Measurements from ENCODE around the gene EIF3K.

The EIF3K gene

DNA sequence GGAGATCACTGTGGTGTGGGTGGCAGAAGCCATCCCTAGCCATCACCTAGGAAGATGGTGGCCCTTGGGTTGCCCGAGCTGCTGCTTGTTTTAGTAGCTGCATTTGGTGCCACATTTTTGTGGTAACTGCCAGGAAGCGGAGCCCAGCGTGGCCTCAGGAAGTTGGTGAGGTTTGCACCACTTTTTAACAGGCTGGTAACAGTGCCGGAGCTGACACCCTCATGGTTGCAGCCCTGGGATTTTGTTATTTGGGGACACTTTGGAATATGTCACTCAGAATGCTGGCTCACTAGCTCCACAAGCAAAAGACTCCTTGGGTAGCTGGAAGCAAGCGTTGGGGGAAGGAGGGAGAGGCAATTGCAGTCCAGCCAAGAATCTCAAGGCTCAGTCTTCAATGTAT lies 50.6 kb downstream of the EIF3K start:
- DNase-seq, result peak; percentile 58

- DNase-seq, result no peak
Measured at GRCh38 chr19:38670921-38671398, 52.0 kb downstream of the EIF3K start.

GRCh38 chr19:38671654-38672053 lies 52.7 kb downstream of the EIF3K start:
- no peak for DNase-seq

DNA sequence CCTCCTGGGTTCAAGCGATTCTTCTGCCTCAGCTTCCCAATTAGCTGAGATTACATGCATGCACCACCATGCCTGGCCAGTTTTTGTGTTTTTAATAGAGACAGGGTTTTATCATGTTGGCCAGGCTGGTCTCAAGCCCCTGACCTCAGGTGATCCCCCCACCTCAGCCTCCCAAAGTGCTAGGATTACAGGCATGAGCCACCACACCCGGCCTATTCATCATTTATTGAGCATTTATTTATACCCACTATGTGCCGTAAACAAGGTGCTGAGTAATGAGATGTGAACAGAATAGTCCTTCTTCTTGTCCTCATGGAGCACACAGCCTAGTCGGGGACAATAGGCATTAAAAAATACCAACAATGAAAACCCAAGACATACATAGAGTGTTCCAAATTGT lies 54.0 kb downstream of the EIF3K start:
- DNase-seq, result no peak

DNA sequence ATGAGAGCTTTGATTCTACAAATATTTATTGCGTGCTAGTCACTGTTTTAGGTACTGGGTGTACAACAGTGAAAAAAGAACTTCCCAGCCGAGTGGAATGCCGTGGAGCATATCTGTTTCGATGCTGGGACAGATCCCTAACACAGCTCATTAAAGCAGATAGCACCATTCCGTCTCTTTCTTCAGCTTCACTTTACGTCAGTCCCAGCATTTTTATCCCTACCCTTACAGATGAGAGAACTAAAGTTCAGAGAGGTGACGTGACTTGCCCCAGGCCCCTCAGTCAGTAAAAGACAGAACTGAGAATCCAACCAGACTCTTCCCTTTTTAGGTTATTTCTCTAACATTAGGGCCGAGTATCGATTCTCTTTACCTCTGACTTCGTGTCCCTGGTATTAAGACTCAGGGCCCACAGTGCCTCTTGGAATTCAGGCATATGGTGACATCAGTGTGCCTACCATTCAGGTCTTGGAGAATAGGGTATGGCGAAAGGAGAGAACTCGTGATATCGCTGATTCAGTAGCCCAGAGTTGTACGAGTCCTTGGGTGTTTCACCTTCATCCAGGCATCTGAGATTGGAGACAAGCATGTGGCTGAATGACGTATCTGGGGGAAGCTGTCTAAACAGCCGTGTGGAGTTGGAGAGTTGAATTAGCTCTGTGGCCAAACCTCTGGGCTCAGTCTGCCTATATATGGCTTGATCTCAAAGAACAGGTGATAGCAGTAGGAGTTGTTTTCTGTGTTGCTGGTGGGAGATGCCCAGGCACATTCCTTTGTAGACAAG lies 55.6 kb downstream of the EIF3K start:
- no peak for DNase-seq

- peak; percentile 37 for DNase-seq
Measured at GRCh38 chr19:38675611-38676010, 56.6 kb downstream of the EIF3K start.

DNA sequence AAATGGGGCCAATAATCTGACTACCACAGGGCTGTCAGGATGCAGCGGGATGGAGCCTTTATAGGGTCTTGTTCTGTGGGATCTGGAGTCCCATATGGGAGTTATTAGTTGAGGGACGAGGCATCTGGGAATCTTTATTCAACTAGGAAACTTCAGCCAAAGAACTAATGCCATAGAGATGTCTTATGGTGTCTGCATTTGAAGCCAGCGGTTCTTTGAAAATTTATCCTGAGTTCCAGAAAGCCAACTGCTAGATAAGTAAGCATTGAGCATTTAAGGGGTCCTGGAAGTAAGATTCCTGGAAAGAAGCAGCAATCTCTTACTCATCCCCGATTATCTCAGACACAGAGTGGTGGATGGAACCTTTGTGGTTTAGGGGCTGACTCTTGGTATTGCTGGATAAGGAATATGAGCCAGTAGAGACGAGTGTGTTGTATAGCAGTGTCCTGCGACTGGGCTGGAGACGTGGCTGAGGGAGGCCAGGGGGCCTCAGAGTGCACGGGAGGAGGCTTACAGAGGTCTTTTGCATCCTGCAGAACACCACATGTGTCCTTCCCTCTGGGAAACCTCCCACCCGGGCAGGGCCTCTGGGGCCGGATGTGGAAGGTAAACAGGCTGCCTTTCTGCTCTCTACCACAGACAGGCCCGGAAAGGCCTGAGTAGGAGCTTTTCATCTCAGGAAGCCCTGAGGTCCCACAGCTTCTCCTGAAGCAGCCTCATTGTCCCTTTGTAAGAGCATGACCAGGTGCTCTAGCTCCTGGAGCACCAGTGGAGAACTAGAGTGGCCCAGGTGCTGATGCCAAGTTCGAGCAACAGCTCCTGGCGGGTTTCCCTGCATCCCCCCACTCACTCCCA lies 57.3 kb downstream of the EIF3K start:
- DNase-seq, result no peak

DNA sequence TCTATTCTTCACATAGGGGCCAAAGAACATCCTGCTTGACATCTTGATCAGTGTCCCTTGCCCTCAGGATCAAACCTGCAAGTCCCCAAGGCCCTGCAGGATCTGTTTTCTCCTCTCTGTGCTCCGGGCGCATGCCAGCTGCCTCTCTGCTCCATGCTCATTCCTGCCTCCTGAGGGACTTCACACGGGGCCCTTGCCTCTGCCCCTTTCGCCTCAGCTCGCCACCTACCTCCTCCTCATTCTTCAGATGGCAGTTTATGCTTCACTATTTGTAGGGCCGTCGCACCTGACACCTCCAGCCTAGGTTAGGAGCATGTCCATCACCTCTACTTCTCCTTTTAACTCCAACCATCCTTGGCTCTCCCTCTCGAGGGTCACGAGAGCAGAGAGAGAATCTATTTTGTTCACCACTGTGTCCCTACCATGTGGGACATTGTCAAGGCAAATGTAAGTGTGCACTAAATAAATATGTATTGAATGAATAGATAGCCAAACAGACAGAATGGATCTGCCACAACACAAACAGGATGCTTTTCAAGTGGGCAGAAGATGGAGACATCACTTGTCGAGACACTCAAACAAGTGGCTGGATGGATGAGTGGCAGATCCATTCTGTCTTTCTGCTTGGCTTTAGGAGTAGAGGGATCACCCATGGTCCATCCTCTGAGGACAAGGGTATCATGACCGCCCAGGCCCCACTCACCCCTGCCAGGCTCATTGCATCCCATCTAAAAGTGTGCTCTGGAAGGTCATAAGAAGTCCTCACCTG lies 58.1 kb downstream of the EIF3K start:
- DNase-seq, result no peak

GRCh38 chr19:38678217-38678890 lies 59.4 kb downstream of the EIF3K start:
- no peak for DNase-seq

- DNase-seq, result no peak
Measured at GRCh38 chr19:38678891-38679494, 60.0 kb downstream of the EIF3K start.

- no peak for DNase-seq
Measured at GRCh38 chr19:38679839-38680238, 60.9 kb downstream of the EIF3K start.

DNA sequence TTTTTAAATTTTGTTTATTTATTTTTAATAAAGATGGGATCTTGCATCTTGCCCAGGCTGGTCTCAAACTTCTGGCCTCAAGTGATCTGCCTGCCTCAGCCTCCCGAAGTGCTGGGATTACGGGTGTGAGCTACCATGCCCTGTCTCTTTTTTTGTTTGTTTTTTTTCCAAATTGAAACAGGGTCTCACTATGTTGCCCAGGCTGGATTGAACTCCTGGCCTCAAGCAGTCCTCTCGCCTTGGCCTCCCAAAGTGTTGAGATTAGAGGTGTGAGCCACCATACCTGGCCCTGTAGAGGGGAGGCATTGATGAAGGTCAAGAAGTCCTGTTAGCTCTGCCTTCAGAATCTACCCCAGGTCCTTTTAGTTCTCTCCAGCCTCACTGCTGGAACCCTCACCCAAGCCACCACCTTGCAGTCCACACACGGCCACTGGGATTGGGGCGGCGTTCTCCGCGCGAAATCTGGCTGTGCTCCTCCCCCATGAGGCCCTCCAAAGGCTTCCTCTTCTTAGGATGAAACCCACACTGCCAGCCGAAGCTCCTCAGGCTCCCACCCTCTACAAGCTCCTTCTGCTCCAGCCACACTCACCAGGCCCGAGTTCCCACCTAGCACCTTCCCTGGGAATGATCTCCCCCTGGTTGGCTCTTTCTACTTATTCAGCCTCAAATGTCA lies 63.3 kb downstream of the EIF3K start:
- no peak for DNase-seq

GRCh38 chr19:38682872-38683392 lies 63.9 kb downstream of the EIF3K start:
- no peak for DNase-seq

- DNase-seq, result peak; percentile 64
Measured at GRCh38 chr19:38683393-38684077, 64.5 kb downstream of the EIF3K start.

DNA sequence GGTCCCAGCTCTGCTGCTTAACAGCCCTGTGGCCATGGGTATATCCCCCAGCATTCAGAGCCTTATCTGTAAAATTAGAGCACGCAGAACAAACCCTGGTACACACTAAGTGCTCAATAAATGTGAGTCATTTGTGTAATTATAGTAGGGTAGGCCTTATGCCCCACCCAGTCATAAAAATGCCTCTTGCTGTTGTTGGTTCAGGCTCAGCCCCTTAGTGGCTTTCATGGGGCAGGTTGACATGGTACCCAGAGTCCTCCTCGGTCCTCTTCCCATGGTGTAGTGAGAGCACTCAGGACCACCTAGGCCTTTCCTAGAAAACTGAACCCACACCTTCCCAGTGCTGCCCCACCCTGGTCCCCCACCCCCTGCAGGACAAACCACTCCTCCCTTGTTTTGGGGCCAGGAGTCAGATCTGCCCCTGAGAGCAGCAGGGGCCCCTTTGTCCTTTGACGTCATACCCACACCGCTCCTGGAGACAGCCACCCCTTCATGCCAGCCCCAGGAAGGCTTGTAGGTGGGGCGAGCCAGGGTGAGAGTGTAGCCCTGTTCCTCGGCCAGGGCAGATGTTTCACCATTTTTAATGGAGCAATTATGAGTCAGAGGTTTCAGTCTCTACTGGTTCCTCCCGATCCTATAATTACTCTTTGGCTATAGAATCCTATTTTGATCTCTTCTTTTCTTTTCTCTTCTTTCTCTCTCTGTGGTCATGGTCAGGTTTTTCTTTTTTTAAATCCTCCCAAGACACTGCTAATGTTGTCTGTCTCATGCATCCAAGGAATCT lies 65.3 kb downstream of the EIF3K start:
- peak; percentile 57 for DNase-seq

DNA sequence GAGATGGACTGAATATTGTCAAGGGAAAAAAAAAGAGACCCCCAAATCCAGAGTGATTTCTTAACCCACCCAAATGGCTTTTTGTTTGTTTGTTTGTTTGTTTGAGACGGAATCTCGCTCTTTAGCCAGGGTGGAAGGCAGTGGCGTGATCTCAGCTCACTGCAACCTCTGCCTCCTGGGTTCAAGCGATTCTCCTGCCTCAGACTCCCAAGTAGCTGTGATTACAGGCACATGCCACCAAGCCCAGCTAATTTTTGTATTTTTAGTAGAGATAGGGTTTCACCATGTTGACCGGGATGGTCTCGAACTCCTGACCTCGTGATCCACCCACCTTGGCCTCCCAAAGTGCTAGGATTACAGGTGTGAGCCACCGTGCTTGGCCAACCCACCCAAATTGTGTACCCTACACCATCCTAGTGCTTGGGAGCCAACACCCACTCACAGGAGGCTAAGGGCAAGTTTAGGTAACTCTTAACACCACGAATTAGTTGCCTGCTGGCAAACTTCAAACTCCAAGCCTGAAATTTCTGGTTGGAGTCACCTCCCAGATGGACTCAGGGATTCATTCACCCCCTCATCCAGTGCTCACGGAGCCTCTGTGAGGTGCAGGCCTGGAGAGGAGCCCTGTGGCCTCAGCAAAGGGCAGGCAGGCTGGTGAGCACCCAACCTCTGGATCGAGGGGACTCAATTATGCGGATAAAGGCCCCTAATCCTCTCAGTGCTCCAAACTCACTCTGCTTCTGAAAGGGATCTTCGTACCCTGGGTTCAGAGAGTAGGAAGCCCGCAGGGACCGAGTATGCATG lies 66.1 kb downstream of the EIF3K start:
- DNase-seq, result no peak

DNA sequence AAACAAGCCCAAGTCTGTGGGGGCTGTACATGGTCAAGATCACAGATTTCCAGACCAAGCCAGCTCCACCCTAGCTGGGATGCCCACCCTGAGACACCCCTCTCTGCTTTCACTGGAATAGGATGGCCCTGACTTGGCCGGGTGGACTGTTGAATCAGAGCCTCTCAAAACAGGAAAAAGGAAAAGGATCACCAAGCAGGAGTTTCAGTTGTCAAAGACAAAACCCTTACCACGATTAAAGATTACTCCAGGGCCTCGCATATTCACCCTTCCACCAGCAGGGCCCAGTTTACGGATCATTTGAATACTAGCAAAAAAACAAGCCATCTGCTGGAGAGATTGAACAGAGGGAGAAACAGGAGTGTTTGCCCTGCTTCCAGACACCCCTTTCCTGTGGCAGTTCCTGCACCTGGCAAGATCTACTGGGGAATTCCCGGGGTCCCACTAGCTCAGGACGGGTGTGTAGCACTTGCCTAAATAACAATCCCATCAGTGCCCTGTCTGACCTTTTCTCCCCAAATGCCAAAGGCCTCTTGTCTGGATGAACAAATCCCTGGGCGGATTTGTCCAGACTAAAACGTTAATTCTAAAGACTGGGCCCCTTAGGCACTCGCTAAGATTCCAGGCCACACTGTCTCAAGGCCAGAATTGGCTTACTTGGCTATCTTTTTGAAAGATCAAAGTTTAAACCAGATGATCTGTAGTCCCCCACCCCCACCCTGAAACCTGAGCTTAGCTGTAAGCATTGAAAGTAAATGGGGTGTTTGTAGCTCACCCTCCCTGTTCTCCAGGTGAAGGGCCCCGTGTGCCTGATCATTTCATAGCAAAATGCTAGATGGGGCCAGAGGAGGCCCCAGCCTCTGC lies 66.9 kb downstream of the EIF3K start:
- peak; percentile 35 for DNase-seq

- DNase-seq, result peak; percentile 67
Measured at GRCh38 chr19:38686530-38686888, 67.5 kb downstream of the EIF3K start.

Measured in CD4-positive, alpha-beta T cell treated with Interleukin-10 for 1 hour (primary cell).